T-helper 2 cell treated with Interferon-gamma antibody and Interleukin-4, amounts not matched to agents 5 μg/mL and 100 μg/mL, for 36 hours (primary cell): ENCODE measurements around the gene MROH7.

Source experiments
- DNase-seq: peaks from one replicate; pipeline ENCODE4 v3.0.0; 2021; ENCODE audit warnings: low spot score
- H3K27ac Mint-ChIP-seq: one replicate; pipeline ENCODE4 v1.8.0; 2021; ENCODE audit warnings: mild to moderate bottlenecking, mixed read lengths
- H3K27me3 Mint-ChIP-seq: one replicate; pipeline ENCODE4 v1.8.0; 2021; ENCODE audit warnings: low read depth, mixed read lengths
- H3K36me3 Mint-ChIP-seq: one replicate; pipeline ENCODE4 v1.8.0; 2021; ENCODE audit warnings: low read depth, mixed read lengths
- H3K4me1 Mint-ChIP-seq: one replicate; pipeline ENCODE4 v1.8.0; 2021; ENCODE audit warnings: low read depth, mixed read lengths
- H3K4me3 Mint-ChIP-seq: one replicate; pipeline ENCODE4 v1.8.0; 2022; ENCODE audit warnings: mild to moderate bottlenecking, moderate library complexity, mixed read lengths
- H3K9me3 Mint-ChIP-seq: one replicate; pipeline ENCODE4 v1.8.0; 2021; ENCODE audit warnings: mixed read lengths

Gene MROH7

GRCh38 chr1:54651608-54652007, 10.0 kb downstream of the MROH7 start:
- no peak overlapping the region for H3K27ac Mint-ChIP-seq
- no peaks in the 10 kb centered on the region for H3K9me3 Mint-ChIP-seq

GRCh38 chr1:54652168-54652567, 10.6 kb downstream of the MROH7 start:
- no peaks in the 10 kb centered on the region for H3K9me3 Mint-ChIP-seq
- H3K4me1 Mint-ChIP-seq, result no peaks in the 10 kb centered on the region

More at GRCh38 chr1:54651608-54652007, 10.0 kb downstream of the MROH7 start:
- DNase-seq, result no peak
- Mint-ChIP-seq H3K4me3 (no peak overlapping the region), H3K36me3 (no peaks in the 10 kb centered on the region), H3K4me1 (no peaks in the 10 kb centered on the region), H3K27me3 (no peaks in the 10 kb centered on the region)

GRCh38 chr1:54653036-54653435, 11.4 kb downstream of the MROH7 start:
- Mint-ChIP-seq H3K36me3 (no peaks in the 10 kb centered on the region), H3K9me3 (peaks cover 3% of the 10 kb centered on the region), H3K27me3 (no peaks in the 10 kb centered on the region), H3K4me3 (no peak overlapping the region), H3K4me1 (no peaks in the 10 kb centered on the region), H3K27ac (no peak overlapping the region)
- no peak for DNase-seq

More at GRCh38 chr1:54652168-54652567, 10.6 kb downstream of the MROH7 start:
- no peaks in the 10 kb centered on the region for H3K36me3 Mint-ChIP-seq
- no peak overlapping the region for H3K27ac Mint-ChIP-seq
- no peak overlapping the region for H3K4me3 Mint-ChIP-seq
- no peak for DNase-seq
- H3K27me3 Mint-ChIP-seq, result no peaks in the 10 kb centered on the region

GRCh38 chr1:54658164-54658913, 16.8 kb downstream of the MROH7 start:
- Mint-ChIP-seq H3K36me3 (no peaks in the 10 kb centered on the region), H3K27me3 (no peaks in the 10 kb centered on the region), H3K4me3 (no peak overlapping the region), H3K9me3 (peaks cover 11% of the 10 kb centered on the region), H3K27ac (no peak overlapping the region), H3K4me1 (no peaks in the 10 kb centered on the region)
- no peak for DNase-seq

GRCh38 chr1:54663725-54664124, 22.1 kb downstream of the MROH7 start:
- Mint-ChIP-seq H3K27ac (no peak overlapping the region), H3K4me3 (no peak overlapping the region)

GRCh38 chr1:54664364-54664763, 22.8 kb downstream of the MROH7 start:
- no peak overlapping the region for H3K4me3 Mint-ChIP-seq
- no peaks in the 10 kb centered on the region for H3K27me3 Mint-ChIP-seq
- no peaks in the 10 kb centered on the region for H3K4me1 Mint-ChIP-seq
- DNase-seq, result no peak
- H3K9me3 Mint-ChIP-seq, result no peaks in the 10 kb centered on the region
- H3K36me3 Mint-ChIP-seq, result no peaks in the 10 kb centered on the region
- no peak overlapping the region for H3K27ac Mint-ChIP-seq

More at GRCh38 chr1:54663725-54664124, 22.1 kb downstream of the MROH7 start:
- H3K9me3 Mint-ChIP-seq, result peaks cover 1% of the 10 kb centered on the region
- H3K36me3 Mint-ChIP-seq, result no peaks in the 10 kb centered on the region
- no peaks in the 10 kb centered on the region for H3K4me1 Mint-ChIP-seq
- H3K27me3 Mint-ChIP-seq, result no peaks in the 10 kb centered on the region
- DNase-seq, result no peak

- no peak for DNase-seq
- Mint-ChIP-seq H3K27ac (no peak overlapping the region), H3K4me3 (no peak overlapping the region)
Measured at GRCh38 chr1:54665852-54666251, 24.3 kb downstream of the MROH7 start.

GRCh38 chr1:54666333-54666732, 24.7 kb downstream of the MROH7 start:
- no peak for DNase-seq
- Mint-ChIP-seq H3K9me3 (no peaks in the 10 kb centered on the region), H3K4me1 (no peaks in the 10 kb centered on the region), H3K36me3 (no peaks in the 10 kb centered on the region), H3K27me3 (no peaks in the 10 kb centered on the region), H3K27ac (no peak overlapping the region), H3K4me3 (no peak overlapping the region)

More at GRCh38 chr1:54665852-54666251, 24.3 kb downstream of the MROH7 start:
- H3K36me3 Mint-ChIP-seq, result no peaks in the 10 kb centered on the region
- H3K27me3 Mint-ChIP-seq, result no peaks in the 10 kb centered on the region
- H3K4me1 Mint-ChIP-seq, result no peaks in the 10 kb centered on the region
- H3K9me3 Mint-ChIP-seq, result no peaks in the 10 kb centered on the region

- Mint-ChIP-seq H3K4me1 (peaks cover 6% of the 10 kb centered on the region), H3K27me3 (peaks cover 3% of the 10 kb centered on the region), H3K27ac (no peak overlapping the region), H3K4me3 (no peak overlapping the region), H3K36me3 (no peaks in the 10 kb centered on the region), H3K9me3 (no peaks in the 10 kb centered on the region)
- DNase-seq, result no peak
Measured at GRCh38 chr1:54667797-54668196, 26.2 kb downstream of the MROH7 start.

GRCh38 chr1:54668567-54668966, 27.0 kb downstream of the MROH7 start:
- H3K9me3 Mint-ChIP-seq, result no peaks in the 10 kb centered on the region
- no peaks in the 10 kb centered on the region for H3K36me3 Mint-ChIP-seq
- no peak for DNase-seq
- H3K27ac Mint-ChIP-seq, result no peak overlapping the region
- H3K4me3 Mint-ChIP-seq, result no peak overlapping the region
- peaks cover 3% of the 10 kb centered on the region for H3K27me3 Mint-ChIP-seq
- peaks cover 6% of the 10 kb centered on the region for H3K4me1 Mint-ChIP-seq

- peak overlapping the region; percentile 24 for H3K27ac Mint-ChIP-seq
- DNase-seq, result peak; percentile 50
- no peaks in the 10 kb centered on the region for H3K9me3 Mint-ChIP-seq
- peaks cover 6% of the 10 kb centered on the region for H3K4me1 Mint-ChIP-seq
- no peak overlapping the region for H3K4me3 Mint-ChIP-seq
- H3K27me3 Mint-ChIP-seq, result peaks cover 3% of the 10 kb centered on the region
- H3K36me3 Mint-ChIP-seq, result no peaks in the 10 kb centered on the region
Measured at GRCh38 chr1:54671985-54672608, 30.5 kb downstream of the MROH7 start.

- Mint-ChIP-seq H3K4me3 (no peak overlapping the region), H3K4me1 (no peaks in the 10 kb centered on the region), H3K9me3 (no peaks in the 10 kb centered on the region), H3K36me3 (no peaks in the 10 kb centered on the region), H3K27me3 (no peaks in the 10 kb centered on the region), H3K27ac (no peak overlapping the region)
- DNase-seq, result no peak
Measured at GRCh38 chr1:54678776-54679643, 37.4 kb downstream of the MROH7 start.

- H3K9me3 Mint-ChIP-seq, result no peaks in the 10 kb centered on the region
- no peak overlapping the region for H3K27ac Mint-ChIP-seq
- no peaks in the 10 kb centered on the region for H3K36me3 Mint-ChIP-seq
- no peak overlapping the region for H3K4me3 Mint-ChIP-seq
- no peak for DNase-seq
- no peaks in the 10 kb centered on the region for H3K27me3 Mint-ChIP-seq
- H3K4me1 Mint-ChIP-seq, result no peaks in the 10 kb centered on the region
Measured at GRCh38 chr1:54679706-54680105, 38.1 kb downstream of the MROH7 start.

- no peak for DNase-seq
- Mint-ChIP-seq H3K4me3 (no peak overlapping the region), H3K27ac (no peak overlapping the region), H3K4me1 (no peaks in the 10 kb centered on the region), H3K27me3 (no peaks in the 10 kb centered on the region), H3K9me3 (no peaks in the 10 kb centered on the region), H3K36me3 (no peaks in the 10 kb centered on the region)
Measured at GRCh38 chr1:54680387-54680786, 38.8 kb downstream of the MROH7 start.
